Cardiac muscle cell (in vitro differentiated cells and primary cell): ENCODE measurements around the gene SLC25A10. TPM values are rescaled to one million over a fixed set of nuclear protein-coding genes. Genes with fewer than 3 reads are reported as not detected.

Source experiments
- DNase-seq, 2 donors: peaks; one replicate each; pipeline versions ENCODE4 v3.0.0 to v3.0.0-alpha.2; 2010 to 2017; ENCODE audit warnings: low read depth in 1 of 2, low spot score in 1 of 2
- H3K27ac ChIP-seq: fragments of 200-600 bp; sonication (generic); 2 replicates; pipeline ENCODE4 v1.5.1; 2016
- H3K27me3 ChIP-seq: fragments of 200-600 bp; sonication (generic); 2 replicates; pipeline ENCODE4 v1.6.0; 2016; ENCODE audit warnings: control low read depth
- H3K36me3 ChIP-seq: fragments of 200-600 bp; sonication (generic); 2 replicates; pipeline ENCODE4 v1.5.1; 2016; ENCODE audit warnings: control low read depth
- H3K4me1 ChIP-seq: fragments of 200-600 bp; sonication (generic); 2 replicates; pipeline ENCODE4 v1.8.1; 2017; ENCODE audit warnings: low read depth, mild to moderate bottlenecking, mixed run types
- H3K4me3 ChIP-seq: fragments of 200-600 bp; sonication (generic); 2 replicates; pipeline ENCODE4 v1.5.1; 2016; ENCODE audit warnings: mild to moderate bottlenecking
- H3K9me3 ChIP-seq: fragments of 200-600 bp; sonication (generic); 2 replicates; pipeline ENCODE4 v1.5.1; 2017; ENCODE audit warnings: low read depth, mild to moderate bottlenecking, control low read depth
- polyA plus RNA-seq: library from polyadenylated mRNA; unstranded; fragments of >200 nt; fragmentation: Nextera tagmentation; extraction: Ambion mirVana; gene quantifications from 2 replicates; pipeline ENCODE4 v1.2.1, GENCODE V29; 2016
- total RNA-seq: library from RNA; depleted of rRNA; stranded (reverse); fragments of >200 nt; gene quantifications from 2 replicates; pipeline ENCODE4 v1.2.3, GENCODE V29; 2016
- TF ChIP-seq, protein P1 (sequence below): IDR thresholded peaks from 2 replicates; pipeline ENCODE4 v1.5.1; 2012; ENCODE audit warnings: low read depth, mild to moderate bottlenecking, low read length

SLC25A10 gene
- total and polyA plus RNA-seq, 2 experiments from 2014 or later = 29.3 to 52.2 TPM

DNA sequence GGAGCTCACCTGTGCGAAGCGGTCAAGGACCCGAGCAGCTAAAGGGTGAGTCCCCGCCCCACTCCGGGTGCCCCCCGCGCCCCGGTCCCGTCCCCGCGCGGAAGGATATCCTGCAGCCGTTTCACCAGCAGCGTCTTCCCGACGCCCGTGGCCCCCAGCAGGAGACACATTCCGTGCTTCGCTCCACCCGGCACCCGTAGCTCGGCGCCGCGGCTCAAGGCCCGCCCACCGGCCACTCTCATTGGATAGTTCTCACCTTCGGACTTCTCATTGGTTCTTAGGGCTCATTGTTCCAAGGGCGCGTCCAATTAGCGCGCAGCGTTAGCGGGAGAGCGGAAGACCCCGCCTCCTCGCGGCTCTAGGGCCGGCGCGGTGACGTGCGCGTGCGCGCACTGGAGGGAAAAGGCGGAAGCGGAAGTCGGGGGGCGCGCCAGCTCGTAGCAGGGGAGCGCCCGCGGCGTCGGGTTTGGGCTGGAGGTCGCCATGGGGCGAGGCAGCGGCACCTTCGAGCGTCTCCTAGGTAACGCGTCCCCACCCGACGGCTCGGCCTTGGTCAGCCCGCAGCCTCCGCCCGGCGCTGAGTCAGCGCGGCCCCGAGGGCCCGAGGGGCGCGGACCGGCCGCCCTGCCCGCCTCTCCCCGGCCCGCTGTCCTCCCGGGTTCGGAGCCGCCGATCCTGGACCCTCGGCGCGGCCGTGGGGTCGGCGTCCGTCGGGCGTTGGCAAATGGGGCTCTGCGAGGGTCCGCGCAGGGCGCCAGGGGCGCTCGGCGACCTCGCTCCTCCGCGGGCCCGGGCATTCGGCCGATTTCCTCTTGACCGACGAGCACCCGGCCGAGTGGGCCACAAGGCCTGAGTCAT is 28.3 kb upstream of the SLC25A10 start, which contains the start of the genes ARL16 and HGS:
Gene ARL16 (minus strand): TSS at position 214 of the 858 bp plus-strand sequence. CDS start 44 bp downstream, at position 170.
Gene HGS (plus strand): TSS at position 428 of the 858 bp plus-strand sequence. CDS start 56 bp downstream, at position 484.
- H3K36me3 ChIP-seq = peaks cover 14% of the 10 kb centered on the region

DNA sequence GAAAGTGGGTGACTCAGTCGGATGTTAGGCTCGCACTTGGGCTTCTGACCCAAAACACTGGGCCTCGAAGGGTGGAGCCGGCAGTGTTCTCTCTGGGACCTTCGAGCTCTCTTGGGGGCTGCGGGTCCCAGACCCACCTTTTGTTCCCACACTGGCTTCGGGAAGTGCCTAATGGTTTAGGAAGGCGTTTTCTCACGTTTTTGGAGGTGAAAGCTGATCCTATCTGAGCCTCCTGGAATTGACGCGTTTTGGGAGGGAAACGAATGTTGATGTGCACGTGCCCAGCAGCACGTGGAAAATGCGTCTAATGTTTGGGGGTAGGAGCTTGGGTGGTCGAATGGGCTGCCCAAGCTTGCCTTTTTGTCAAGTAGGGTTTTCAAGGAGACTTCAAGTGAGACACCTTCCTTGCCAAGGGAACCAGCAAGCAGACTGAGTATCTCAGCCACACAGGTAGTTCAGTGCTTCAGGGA is 27.6 kb upstream of the SLC25A10 start:
- DNase-seq = no peak
- Histone ChIP-seq H3K36me3 (peaks cover 21% of the 10 kb centered on the region), H3K4me1 (peaks cover 12% of the 10 kb centered on the region), H3K4me3 (peak overlapping the region; percentile 87), H3K27me3 (no peaks in the 10 kb centered on the region), H3K9me3 (no peaks in the 10 kb centered on the region), H3K27ac (peak overlapping the region; percentile 40)
- TF ChIP-seq, protein P1, sequence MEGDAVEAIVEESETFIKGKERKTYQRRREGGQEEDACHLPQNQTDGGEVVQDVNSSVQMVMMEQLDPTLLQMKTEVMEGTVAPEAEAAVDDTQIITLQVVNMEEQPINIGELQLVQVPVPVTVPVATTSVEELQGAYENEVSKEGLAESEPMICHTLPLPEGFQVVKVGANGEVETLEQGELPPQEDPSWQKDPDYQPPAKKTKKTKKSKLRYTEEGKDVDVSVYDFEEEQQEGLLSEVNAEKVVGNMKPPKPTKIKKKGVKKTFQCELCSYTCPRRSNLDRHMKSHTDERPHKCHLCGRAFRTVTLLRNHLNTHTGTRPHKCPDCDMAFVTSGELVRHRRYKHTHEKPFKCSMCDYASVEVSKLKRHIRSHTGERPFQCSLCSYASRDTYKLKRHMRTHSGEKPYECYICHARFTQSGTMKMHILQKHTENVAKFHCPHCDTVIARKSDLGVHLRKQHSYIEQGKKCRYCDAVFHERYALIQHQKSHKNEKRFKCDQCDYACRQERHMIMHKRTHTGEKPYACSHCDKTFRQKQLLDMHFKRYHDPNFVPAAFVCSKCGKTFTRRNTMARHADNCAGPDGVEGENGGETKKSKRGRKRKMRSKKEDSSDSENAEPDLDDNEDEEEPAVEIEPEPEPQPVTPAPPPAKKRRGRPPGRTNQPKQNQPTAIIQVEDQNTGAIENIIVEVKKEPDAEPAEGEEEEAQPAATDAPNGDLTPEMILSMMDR = no peak

More for the DNA sequence above, 28.3 kb upstream of the SLC25A10 start, which contains the start of the genes ARL16 and HGS:
- Histone ChIP-seq H3K27ac (peak within 1 kb of the TSS; percentile 81), H3K4me1 (peaks cover 12% of the 10 kb centered on the region), H3K9me3 (no peaks in the 10 kb centered on the region), H3K4me3 (peak within 1 kb of the TSS; percentile 87), H3K27me3 (no peaks in the 10 kb centered on the region)
- DNase-seq = peak; percentile 99
- TF ChIP-seq, protein P1 = no peak

DNA sequence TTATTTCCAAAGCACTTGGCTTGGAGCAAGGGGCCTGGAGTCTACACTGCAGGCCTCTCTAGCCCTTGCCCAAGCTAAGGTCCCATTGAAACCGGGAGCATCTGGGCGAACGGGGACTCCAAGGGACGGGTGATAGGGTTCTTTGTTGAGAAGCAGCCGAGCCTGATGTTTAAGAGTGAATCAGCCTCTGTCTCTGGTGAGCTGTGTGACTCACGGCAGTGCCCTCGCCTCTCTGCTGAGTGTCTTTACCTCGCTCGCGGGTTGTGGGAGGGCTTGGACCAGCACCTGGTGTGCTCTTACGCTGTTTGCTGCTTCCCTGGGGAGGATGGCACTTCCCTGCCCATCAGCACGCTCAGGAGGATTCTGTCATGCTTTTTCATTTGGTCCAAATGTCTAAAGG is 27.0 kb upstream of the SLC25A10 start:
- H3K4me1 ChIP-seq = peaks cover 12% of the 10 kb centered on the region
- H3K4me3 ChIP-seq = peak overlapping the region; percentile 87
- DNase-seq = peak in 1 of 2 donors; percentile 29
- no peaks in the 10 kb centered on the region for H3K9me3 ChIP-seq
- no peaks in the 10 kb centered on the region for H3K27me3 ChIP-seq
- TF ChIP-seq, protein P1 = no peak
- H3K36me3 ChIP-seq = peaks cover 22% of the 10 kb centered on the region
- no peak overlapping the region for H3K27ac ChIP-seq

DNA sequence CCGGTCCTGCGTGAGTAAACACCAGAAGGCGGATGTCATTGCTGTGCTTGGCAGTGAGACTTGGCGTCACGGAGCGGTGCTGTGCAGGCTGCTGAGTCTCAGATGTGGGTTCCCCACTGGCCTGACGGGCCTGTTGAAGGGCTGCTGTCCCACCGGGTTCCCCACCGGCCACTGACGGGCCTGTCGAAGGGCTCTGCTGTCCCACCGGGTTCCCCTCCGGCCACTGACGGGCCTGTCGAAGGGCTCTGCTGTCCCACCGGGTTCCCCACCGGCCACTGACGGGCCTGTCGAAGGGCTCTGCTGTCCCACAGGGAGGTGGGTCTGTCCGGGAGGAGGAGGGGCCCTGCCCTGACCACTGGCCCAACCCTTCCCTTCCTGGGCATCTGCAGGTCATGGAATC is 25.5 kb upstream of the SLC25A10 start:
- Histone ChIP-seq H3K36me3 (peaks cover 27% of the 10 kb centered on the region), H3K27ac (no peak overlapping the region), H3K9me3 (no peaks in the 10 kb centered on the region), H3K27me3 (no peaks in the 10 kb centered on the region), H3K4me1 (peaks cover 12% of the 10 kb centered on the region), H3K4me3 (no peak overlapping the region)
- TF ChIP-seq, protein P1 = no peak
- DNase-seq = no peak

- Histone ChIP-seq H3K36me3 (peaks cover 27% of the 10 kb centered on the region), H3K27ac (no peak overlapping the region), H3K9me3 (no peaks in the 10 kb centered on the region), H3K27me3 (no peaks in the 10 kb centered on the region), H3K4me1 (peaks cover 8% of the 10 kb centered on the region), H3K4me3 (no peak overlapping the region)
- TF ChIP-seq, protein P1 = no peak
- DNase-seq = no peak
Measured at GRCh38 chr17:81687770-81688541, 24.1 kb upstream of the SLC25A10 start.
